Measurements from ENCODE around the gene NPLOC4. TPM values are rescaled to one million over a fixed set of nuclear protein-coding genes. Genes with fewer than 3 reads are reported as not detected.

The NPLOC4 gene
- total and polyA plus RNA-seq, 2 of the 8 experiments (the other 6 are each of a cell fraction or from before 2014, with no cell fraction given) = 70.7 to 92.7 TPM

- no peak for TF ChIP-seq TEAD4 (IDR thresholded peaks at IDR 0.05; ENCODE audit: low read depth, low read length)
- TF ChIP-seq KDM5A (IDR thresholded peaks at IDR 0.05; ENCODE audit: low read length) = no peak
- no peak for TF ChIP-seq CBX8 (IDR thresholded peaks at IDR 0.05; ENCODE audit: borderline replicate concordance, low read depth, low read length)
- no peak for TF ChIP-seq BCL11A (IDR thresholded peaks at IDR 0.05; ENCODE audit: low read depth in 2 of 2, low read length in 2 of 2)
- TF ChIP-seq SIX5 (IDR thresholded peaks at IDR 0.05; ENCODE audit: low read depth, low read length) = no peak
These were observed 121.3 kb downstream of the NPLOC4 start (continued) for GRCh38 chr17:81515530-81516041.

All from H1 (cell line).